ENCODE measurements around the gene TNFAIP8L3.

GRCh38 chr15:51093488-51093838 lies 1.2 kb downstream of the TNFAIP8L3 start:
- TF ChIP-seq CTCF (IDR thresholded peaks at IDR 0.05) (no peak), POLR2AphosphoS5 (IDR thresholded peaks at IDR 0.05) (no peak)
